Activated T-cell treated with anti-CD3 and anti-CD28 coated beads, Interleukin-2, amount 50 U/mL, for 24 hours (primary cell): Measurements from ENCODE around the gene DAB1.
A peak's percentile ranks its signal among the peaks of the same experiment; 100 is the strongest.

Experiments used
- DNase-seq: peaks from one replicate; pipeline ENCODE4 v3.0.0-alpha.2; 2020
- H3K27ac Mint-ChIP-seq: 2 replicates; pipeline ENCODE4 v1.8.0; 2020; ENCODE audit warnings: mild to moderate bottlenecking, mixed read lengths
- H3K27me3 Mint-ChIP-seq: 2 replicates; pipeline ENCODE4 v1.8.0; 2020; ENCODE audit warnings: mixed read lengths
- H3K36me3 Mint-ChIP-seq: 2 replicates; pipeline ENCODE4 v1.8.0; 2020; ENCODE audit warnings: low read depth, mixed read lengths
- H3K4me1 Mint-ChIP-seq: 2 replicates; pipeline ENCODE4 v1.8.0; 2020; ENCODE audit warnings: low read depth, mixed read lengths
- H3K4me3 Mint-ChIP-seq: 2 replicates; pipeline ENCODE4 v1.8.0; 2020; ENCODE audit warnings: mild to moderate bottlenecking, moderate library complexity, mixed read lengths
- H3K9me3 Mint-ChIP-seq: 2 replicates; pipeline ENCODE4 v1.8.0; 2020; ENCODE audit warnings: mixed read lengths

DAB1 gene

DNA sequence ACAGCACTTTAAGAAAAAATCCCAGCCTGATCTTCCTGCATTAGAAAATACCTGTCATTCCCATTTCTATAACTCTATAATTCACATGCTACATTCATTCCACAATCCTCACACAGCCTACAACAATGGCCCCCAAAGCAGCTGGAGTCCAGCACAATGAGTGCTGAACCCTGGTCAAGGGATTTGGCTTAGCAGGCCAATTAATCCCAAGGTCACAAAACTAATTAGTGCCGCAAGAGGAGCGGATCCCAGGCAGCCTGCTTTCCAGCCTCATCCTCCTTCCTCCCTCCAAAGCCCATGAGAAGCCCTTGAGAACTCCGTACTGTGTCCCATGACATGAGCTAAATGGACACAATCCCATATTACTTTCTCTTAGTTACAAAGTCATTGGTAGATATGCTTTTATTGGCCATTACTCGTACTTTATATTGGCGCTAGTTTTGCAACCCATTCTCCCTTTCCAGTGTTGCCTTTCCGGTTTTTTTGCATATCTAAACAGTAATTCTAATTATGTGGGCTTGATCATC lies 94.8 kb downstream of the DAB1 start:
- no peak overlapping the region for H3K4me3 Mint-ChIP-seq
- H3K27ac Mint-ChIP-seq = no peak overlapping the region
- H3K27me3 Mint-ChIP-seq = peaks cover 2% of the 10 kb centered on the region
- H3K4me1 Mint-ChIP-seq = no peaks in the 10 kb centered on the region
- peaks cover 2% of the 10 kb centered on the region for H3K9me3 Mint-ChIP-seq
- DNase-seq = no peak
- no peaks in the 10 kb centered on the region for H3K36me3 Mint-ChIP-seq

DNA sequence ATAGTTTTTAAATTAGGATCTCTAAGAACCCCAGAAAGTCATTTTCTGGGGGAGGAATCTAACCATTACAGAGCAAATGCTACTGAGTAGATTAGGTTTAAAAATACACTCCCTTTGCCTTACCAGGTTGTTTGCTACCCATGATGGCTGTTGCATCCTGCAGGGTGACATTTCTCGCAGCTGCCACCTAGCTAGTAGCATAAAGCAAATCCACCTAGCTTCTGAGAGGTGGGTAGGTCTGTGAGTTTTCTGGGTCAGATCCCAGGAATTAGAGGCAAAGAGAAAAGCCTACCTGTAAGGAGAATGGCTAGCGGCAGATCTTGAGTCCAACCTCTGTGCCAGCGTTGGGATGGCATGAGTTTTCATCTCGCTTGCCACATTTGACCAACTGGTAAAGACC lies 95.9 kb downstream of the DAB1 start:
- no peak for DNase-seq
- Mint-ChIP-seq H3K36me3 (no peaks in the 10 kb centered on the region), H3K27ac (no peak overlapping the region), H3K4me3 (no peak overlapping the region), H3K4me1 (no peaks in the 10 kb centered on the region), H3K9me3 (peaks cover 2% of the 10 kb centered on the region), H3K27me3 (peaks cover 2% of the 10 kb centered on the region)

DNA sequence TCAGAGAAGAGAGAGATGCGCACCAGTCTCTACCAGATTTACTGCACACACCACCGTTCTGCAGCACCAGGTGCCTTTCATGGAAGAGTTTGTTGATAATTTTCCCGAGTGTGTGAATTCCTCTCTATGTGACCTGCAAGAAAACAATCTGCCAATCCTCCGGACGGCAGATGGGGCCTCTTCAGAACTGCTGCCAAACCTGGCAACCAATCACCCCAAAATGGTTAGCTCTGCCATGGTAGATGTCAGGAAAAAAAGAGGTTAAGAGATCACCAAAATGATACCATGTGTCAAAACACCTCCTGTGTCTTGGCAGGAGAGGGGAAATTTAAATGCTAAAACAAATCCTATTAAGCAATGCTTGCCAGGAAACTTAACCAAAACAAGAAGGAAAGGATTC lies 96.5 kb downstream of the DAB1 start:
- DNase-seq = no peak
- H3K27ac Mint-ChIP-seq = no peak overlapping the region
- H3K4me3 Mint-ChIP-seq = no peak overlapping the region
- no peaks in the 10 kb centered on the region for H3K4me1 Mint-ChIP-seq
- peaks cover 2% of the 10 kb centered on the region for H3K27me3 Mint-ChIP-seq
- H3K36me3 Mint-ChIP-seq = no peaks in the 10 kb centered on the region
- peaks cover 2% of the 10 kb centered on the region for H3K9me3 Mint-ChIP-seq

DNA sequence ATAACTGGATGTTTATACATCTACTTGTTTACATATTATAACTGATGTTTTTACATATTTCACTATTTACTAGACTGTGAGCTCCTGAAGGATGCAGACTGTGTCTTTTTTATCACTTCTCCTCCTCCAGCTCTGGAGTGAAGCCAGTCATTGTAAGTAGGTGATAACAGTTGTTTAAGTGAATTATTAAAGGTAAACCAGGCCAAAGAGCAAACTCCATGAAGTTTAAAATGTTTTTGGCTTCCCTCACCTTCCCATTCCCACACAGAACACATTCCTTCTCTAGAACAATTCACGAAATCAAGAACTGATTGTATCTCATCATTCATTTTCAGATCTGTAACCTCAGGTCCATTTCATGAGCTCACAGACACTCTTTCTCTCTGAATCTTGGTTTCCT lies 98.3 kb downstream of the DAB1 start:
- no peak for DNase-seq
- H3K9me3 Mint-ChIP-seq = no peaks in the 10 kb centered on the region
- H3K36me3 Mint-ChIP-seq = no peaks in the 10 kb centered on the region
- no peaks in the 10 kb centered on the region for H3K4me1 Mint-ChIP-seq
- peaks cover 2% of the 10 kb centered on the region for H3K27me3 Mint-ChIP-seq
- no peak overlapping the region for H3K4me3 Mint-ChIP-seq
- H3K27ac Mint-ChIP-seq = no peak overlapping the region

DNA sequence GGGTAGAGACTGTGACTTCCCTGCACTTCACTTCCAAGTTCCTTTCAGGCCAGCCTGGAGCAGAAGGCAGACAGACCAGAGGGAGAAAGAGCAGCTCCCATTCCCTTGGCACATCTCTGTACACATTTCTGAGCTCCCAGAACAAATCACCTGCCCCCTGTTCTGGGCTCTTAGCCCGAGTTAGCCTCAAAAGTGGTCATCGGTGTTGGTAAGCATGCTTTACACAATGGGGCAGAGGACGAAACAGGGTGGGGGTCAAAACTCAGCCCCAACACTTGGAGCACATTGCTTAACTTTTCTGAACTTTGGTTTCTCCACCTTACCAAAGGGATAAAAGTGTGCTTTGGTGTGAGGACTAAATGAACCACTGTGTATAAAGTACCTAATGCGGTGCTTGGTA lies 98.7 kb downstream of the DAB1 start:
- Mint-ChIP-seq H3K4me3 (no peak overlapping the region), H3K27me3 (peaks cover 2% of the 10 kb centered on the region), H3K36me3 (no peaks in the 10 kb centered on the region), H3K4me1 (no peaks in the 10 kb centered on the region), H3K9me3 (no peaks in the 10 kb centered on the region), H3K27ac (no peak overlapping the region)
- no peak for DNase-seq

DNA sequence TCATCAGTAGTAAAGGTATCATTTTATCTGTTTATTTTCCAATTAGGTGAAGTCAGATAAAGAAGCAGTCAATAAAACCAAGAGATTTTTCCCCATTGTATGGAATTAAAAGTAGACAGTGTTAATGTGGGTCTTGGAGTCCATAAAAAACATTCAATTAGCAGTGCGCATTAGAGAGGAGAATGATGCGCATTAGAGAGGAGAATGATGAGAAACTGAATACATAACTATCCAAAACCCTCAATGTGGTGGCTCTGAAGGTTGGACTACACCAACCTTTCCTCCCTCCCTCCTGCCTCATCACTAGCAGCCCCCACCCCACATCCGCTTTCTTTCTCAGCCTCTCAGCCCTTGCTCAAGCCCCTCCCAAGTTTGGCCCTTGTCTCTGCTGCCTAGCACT lies 99.5 kb downstream of the DAB1 start:
- no peaks in the 10 kb centered on the region for H3K9me3 Mint-ChIP-seq
- no peaks in the 10 kb centered on the region for H3K4me1 Mint-ChIP-seq
- no peak overlapping the region for H3K27ac Mint-ChIP-seq
- H3K27me3 Mint-ChIP-seq = peaks cover 2% of the 10 kb centered on the region
- no peak for DNase-seq
- H3K4me3 Mint-ChIP-seq = no peak overlapping the region
- H3K36me3 Mint-ChIP-seq = no peaks in the 10 kb centered on the region

DNA sequence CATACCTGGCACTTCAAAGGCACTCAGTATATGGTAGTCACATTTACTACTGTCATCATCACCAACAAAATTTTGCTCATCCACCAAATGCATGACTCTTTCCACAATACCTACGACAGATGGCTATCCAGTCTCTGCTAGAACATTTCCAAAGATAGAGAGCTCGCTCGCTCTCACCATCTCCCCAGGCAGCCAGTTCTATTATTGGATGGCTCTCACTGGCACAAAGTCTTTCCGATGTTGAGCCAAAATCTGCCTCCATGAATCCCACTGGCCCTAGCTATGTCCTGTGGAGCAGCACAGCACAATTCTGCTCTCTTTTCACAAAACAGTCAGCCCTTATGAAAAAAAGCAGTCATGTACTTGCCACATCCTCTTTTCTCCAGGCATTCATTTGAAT lies 102.1 kb downstream of the DAB1 start:
- Mint-ChIP-seq H3K27me3 (no peaks in the 10 kb centered on the region), H3K4me1 (no peaks in the 10 kb centered on the region), H3K9me3 (no peaks in the 10 kb centered on the region), H3K27ac (no peak overlapping the region), H3K4me3 (no peak overlapping the region), H3K36me3 (no peaks in the 10 kb centered on the region)
- no peak for DNase-seq

DNA sequence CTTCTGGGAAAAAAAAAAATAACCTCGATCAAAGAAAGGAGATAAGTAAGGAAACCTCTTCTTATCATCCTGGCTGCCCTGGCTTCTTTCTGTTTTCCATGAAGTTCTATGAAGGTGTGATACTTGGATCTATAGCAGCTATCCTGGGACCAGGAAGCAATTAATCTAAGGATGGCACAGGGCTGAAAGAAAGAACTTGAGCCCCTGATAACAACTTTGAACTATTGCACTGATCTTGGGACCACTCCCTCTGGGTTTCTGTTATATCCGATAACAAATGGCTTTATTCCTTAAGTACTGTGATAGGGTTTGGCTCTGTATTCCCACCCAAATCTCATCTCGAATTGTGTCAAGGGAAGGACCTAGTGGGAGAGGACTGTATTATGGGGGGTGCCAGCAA lies 104.1 kb downstream of the DAB1 start:
- DNase-seq = no peak
- no peaks in the 10 kb centered on the region for H3K36me3 Mint-ChIP-seq
- no peaks in the 10 kb centered on the region for H3K9me3 Mint-ChIP-seq
- no peaks in the 10 kb centered on the region for H3K4me1 Mint-ChIP-seq
- no peak overlapping the region for H3K4me3 Mint-ChIP-seq
- H3K27ac Mint-ChIP-seq = no peak overlapping the region
- H3K27me3 Mint-ChIP-seq = no peaks in the 10 kb centered on the region

DNA sequence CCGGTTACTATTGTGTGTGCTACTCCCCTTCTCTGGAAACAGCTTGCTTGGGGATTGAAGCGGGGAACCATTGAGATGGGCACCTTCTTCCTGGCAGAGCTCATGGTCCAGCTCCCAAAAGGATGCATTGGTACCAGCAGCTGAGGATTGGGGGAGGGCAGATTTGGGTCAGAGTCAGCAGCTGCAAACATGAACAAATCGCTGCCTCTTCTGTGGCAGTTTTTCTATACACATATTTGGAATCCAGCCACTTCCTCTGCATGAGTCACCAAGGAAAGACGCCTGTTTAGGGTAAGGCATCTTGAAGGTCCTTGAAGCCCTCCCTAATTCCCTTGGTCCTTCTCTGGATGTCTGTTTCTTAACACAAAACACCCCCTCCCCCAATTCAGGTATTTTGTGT lies 104.7 kb downstream of the DAB1 start:
- no peaks in the 10 kb centered on the region for H3K9me3 Mint-ChIP-seq
- H3K36me3 Mint-ChIP-seq = no peaks in the 10 kb centered on the region
- H3K27me3 Mint-ChIP-seq = no peaks in the 10 kb centered on the region
- no peak overlapping the region for H3K4me3 Mint-ChIP-seq
- H3K4me1 Mint-ChIP-seq = no peaks in the 10 kb centered on the region
- no peak for DNase-seq
- no peak overlapping the region for H3K27ac Mint-ChIP-seq

DNA sequence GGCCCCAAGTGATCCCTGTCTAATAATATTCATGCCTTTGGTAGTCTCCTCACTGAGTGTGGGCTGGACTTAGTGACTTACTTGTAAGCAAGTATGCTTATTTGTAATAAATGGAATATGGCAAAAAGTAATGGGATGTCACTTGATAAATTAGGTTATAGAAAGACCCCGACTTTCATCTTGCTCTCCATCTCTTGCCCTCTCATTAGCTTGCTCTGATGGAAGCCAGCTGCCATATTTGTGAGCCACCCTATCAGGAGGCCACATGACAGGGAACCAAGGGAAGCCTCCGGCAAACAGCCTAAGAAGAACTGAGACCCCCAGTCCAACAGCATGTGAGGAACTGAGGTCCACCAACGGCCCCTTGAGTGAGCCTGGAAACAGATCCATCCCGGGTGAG lies 107.0 kb downstream of the DAB1 start:
- no peaks in the 10 kb centered on the region for H3K4me1 Mint-ChIP-seq
- no peaks in the 10 kb centered on the region for H3K36me3 Mint-ChIP-seq
- no peaks in the 10 kb centered on the region for H3K27me3 Mint-ChIP-seq
- H3K4me3 Mint-ChIP-seq = no peak overlapping the region
- H3K9me3 Mint-ChIP-seq = no peaks in the 10 kb centered on the region
- DNase-seq = no peak
- no peak overlapping the region for H3K27ac Mint-ChIP-seq

DNA sequence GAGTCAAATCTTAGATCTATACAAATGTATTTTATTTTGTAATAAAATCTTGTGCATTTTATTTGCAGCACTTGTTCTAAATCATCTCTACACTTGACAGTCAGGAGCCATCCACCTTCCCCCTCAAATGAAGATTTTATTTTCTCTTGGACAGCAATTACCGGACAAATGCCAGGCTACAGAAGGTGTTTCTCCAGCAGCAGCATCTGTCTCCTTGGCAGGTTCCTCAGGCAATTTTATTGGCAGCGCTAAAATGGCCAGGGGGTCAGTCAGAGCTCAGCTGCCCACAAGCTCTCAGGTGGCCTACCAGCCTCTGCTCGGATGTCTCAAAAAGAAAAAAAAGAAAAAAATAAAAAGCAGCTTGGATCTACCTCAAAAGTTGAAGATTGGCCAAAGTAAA lies 107.6 kb downstream of the DAB1 start:
- DNase-seq = no peak
- H3K36me3 Mint-ChIP-seq = no peaks in the 10 kb centered on the region
- H3K4me3 Mint-ChIP-seq = no peak overlapping the region

DNA sequence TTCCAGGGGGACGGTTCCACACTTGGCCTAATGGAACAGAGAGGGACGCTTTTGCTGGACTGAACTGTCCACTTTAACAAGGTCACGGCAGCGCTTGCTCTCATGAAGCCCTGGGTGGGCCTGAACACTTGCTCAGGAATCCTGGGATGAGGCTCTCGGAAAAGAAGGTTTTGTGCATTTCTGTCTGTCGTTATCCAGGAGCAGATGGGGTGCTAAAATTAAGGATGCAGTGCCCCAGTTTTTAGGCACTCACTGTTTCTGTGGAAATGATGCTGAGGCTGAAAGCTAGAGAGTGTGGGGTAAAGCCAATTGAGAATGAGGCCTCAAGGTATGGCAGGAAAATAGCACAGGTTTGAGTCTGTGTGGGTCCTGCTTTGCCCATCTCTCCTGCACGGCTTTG lies 111.0 kb downstream of the DAB1 start:
- no peaks in the 10 kb centered on the region for H3K9me3 Mint-ChIP-seq
- no peaks in the 10 kb centered on the region for H3K4me1 Mint-ChIP-seq
- no peaks in the 10 kb centered on the region for H3K27me3 Mint-ChIP-seq
- H3K4me3 Mint-ChIP-seq = no peak overlapping the region
- no peak for DNase-seq
- H3K36me3 Mint-ChIP-seq = no peaks in the 10 kb centered on the region
- H3K27ac Mint-ChIP-seq = no peak overlapping the region

More for the DNA sequence above, 107.6 kb downstream of the DAB1 start:
- Mint-ChIP-seq H3K4me1 (no peaks in the 10 kb centered on the region), H3K27ac (no peak overlapping the region), H3K27me3 (no peaks in the 10 kb centered on the region), H3K9me3 (no peaks in the 10 kb centered on the region)

DNA sequence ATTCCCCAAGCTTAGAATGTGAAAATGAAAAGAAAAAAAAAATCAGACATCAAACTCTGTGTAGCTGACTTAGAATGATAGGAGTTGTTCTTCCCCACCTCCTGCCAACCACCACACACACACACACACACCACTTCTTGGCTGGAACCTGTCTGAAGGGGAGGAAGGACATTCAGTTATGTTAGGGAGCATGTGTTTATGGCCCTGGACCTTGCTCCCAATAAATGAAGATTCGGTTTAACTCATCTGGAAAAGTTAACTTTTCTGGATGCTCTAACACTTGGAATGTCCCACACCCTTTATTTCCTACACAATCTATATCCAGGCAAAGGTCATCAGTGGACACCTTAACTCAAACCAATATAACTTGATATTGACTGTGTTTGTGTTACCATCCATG lies 112.4 kb downstream of the DAB1 start:
- Mint-ChIP-seq H3K27ac (no peak overlapping the region), H3K4me1 (peaks cover 12% of the 10 kb centered on the region), H3K9me3 (peaks cover 9% of the 10 kb centered on the region), H3K36me3 (no peaks in the 10 kb centered on the region), H3K4me3 (no peak overlapping the region), H3K27me3 (no peaks in the 10 kb centered on the region)
- DNase-seq = no peak

DNA sequence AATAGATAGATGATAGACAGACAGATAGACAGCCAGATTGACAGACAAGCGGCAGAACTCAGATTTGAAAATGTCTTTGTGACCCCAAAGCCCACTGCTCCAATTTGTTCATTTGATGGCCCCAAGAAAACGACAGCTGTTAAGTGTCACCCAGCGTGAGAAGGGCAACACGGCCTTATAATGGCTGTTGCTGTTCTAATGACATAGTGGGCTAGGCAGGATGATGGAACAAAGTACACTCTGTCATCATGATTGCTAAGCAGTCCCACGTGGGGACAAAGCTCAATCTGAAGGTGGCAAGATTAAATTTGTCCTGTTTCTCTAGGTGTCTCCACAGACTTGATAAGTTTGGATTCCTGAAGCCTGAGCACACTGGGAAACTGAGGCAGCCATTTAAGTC lies 112.9 kb downstream of the DAB1 start:
- Mint-ChIP-seq H3K27me3 (no peaks in the 10 kb centered on the region), H3K4me3 (no peak overlapping the region), H3K4me1 (peaks cover 12% of the 10 kb centered on the region), H3K9me3 (peaks cover 9% of the 10 kb centered on the region), H3K36me3 (no peaks in the 10 kb centered on the region), H3K27ac (no peak overlapping the region)
- DNase-seq = no peak

DNA sequence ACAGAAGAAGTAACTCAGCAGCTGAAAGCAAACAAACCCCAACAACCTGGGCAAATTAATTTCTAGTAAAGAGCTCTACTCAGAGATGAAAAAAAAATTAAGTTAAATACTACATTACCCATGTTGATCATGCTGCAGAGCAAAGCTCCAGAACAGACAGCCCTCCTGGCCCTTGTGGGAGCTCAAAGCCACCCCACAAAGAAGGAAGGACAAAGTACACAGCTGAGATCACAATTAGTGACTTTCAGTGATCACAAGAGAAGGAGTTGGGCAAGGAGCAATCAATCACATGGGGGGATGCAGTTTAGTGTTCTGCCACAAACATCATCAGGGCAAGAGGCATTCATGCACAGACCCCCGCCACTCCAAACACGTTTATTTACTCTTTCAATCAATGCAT lies 114.2 kb downstream of the DAB1 start:
- H3K4me1 Mint-ChIP-seq = peaks cover 12% of the 10 kb centered on the region
- no peak overlapping the region for H3K4me3 Mint-ChIP-seq
- no peak overlapping the region for H3K27ac Mint-ChIP-seq
- no peaks in the 10 kb centered on the region for H3K36me3 Mint-ChIP-seq
- H3K27me3 Mint-ChIP-seq = no peaks in the 10 kb centered on the region
- no peak for DNase-seq
- H3K9me3 Mint-ChIP-seq = peaks cover 9% of the 10 kb centered on the region

DNA sequence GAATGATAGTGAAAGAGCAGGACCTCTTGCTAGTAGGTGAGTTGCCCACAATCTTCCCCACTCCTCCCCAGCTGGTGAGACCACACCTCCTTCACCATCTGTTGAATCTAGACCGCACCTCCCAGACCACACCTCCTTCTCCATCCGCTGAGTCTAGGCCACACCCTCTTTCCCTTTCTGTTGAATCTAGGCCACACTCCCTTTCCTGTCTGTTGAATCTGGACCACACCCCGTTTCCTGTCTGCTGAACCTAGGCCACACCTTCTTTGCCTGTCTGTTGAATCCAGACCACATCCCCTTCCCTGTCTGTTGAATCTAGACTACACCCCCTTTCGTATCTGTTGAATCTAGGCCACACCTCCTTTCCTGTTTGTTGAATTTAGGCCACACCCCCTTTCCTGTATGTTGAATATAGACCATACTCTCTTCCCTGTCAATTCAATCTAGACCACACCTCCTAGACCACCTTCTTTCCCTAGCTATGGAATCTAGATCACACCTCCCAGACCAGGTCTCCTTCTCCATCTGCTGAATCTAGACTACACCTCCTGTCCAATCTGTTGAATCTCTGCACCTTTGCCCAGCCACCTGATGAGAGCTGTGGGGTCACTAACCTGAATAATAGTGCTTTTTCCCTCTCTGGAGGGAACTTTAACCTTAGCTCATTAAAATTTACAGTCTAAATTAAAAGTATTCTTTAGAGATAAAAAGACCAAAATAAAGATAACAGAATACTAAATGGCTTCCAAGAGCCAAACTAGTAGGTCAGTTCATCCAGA lies 116.3 kb downstream of the DAB1 start:
- Mint-ChIP-seq H3K4me3 (no peak overlapping the region), H3K36me3 (no peaks in the 10 kb centered on the region), H3K27me3 (peaks cover 5% of the 10 kb centered on the region), H3K4me1 (peaks cover 12% of the 10 kb centered on the region), H3K27ac (no peak overlapping the region), H3K9me3 (peaks cover 9% of the 10 kb centered on the region)
- DNase-seq = peak; percentile 37
